T-helper 2 cell treated with Interferon-gamma antibody and Interleukin-4, amounts not matched to agents 5 μg/mL and 100 μg/mL, for 36 hours (primary cell): ENCODE measurements around the gene PTGES.

ENCODE experiments used
- DNase-seq: peaks from one replicate; pipeline ENCODE4 v3.0.0; 2021; ENCODE audit warnings: low spot score
- H3K27ac Mint-ChIP-seq: one replicate; pipeline ENCODE4 v1.8.0; 2021; ENCODE audit warnings: mild to moderate bottlenecking, mixed read lengths
- H3K27me3 Mint-ChIP-seq: one replicate; pipeline ENCODE4 v1.8.0; 2021; ENCODE audit warnings: low read depth, mixed read lengths
- H3K36me3 Mint-ChIP-seq: one replicate; pipeline ENCODE4 v1.8.0; 2021; ENCODE audit warnings: low read depth, mixed read lengths
- H3K4me1 Mint-ChIP-seq: one replicate; pipeline ENCODE4 v1.8.0; 2021; ENCODE audit warnings: low read depth, mixed read lengths
- H3K4me3 Mint-ChIP-seq: one replicate; pipeline ENCODE4 v1.8.0; 2022; ENCODE audit warnings: mild to moderate bottlenecking, moderate library complexity, mixed read lengths
- H3K9me3 Mint-ChIP-seq: one replicate; pipeline ENCODE4 v1.8.0; 2021; ENCODE audit warnings: mixed read lengths

Gene PTGES

GRCh38 chr9:129692534-129692933 lies 60.3 kb downstream of the PTGES start:
- H3K9me3 Mint-ChIP-seq = no peaks in the 10 kb centered on the region
- H3K36me3 Mint-ChIP-seq = no peaks in the 10 kb centered on the region
- H3K4me1 Mint-ChIP-seq = peaks cover 2% of the 10 kb centered on the region

More at GRCh38 chr9:129692534-129692933, 60.3 kb downstream of the PTGES start:
- Mint-ChIP-seq H3K27ac (no peak overlapping the region), H3K27me3 (peaks cover 20% of the 10 kb centered on the region), H3K4me3 (no peak overlapping the region)
- no peak for DNase-seq
